ENCODE data around the gene SYNE3.

The SYNE3 gene

GRCh38 chr14:95481391-95482022, 34.9 kb downstream of the SYNE3 start:
- Histone ChIP-seq H3K4me1 (ENCODE audit: insufficient read depth, low read length) (peaks cover 8% of the 10 kb centered on the region; the same call in 1 of the 2 replicates), H3K4me3 (ENCODE audit: low read length) (no peak overlapping the region), H3K9me3 (ENCODE audit: insufficient read depth, low read depth, low read length) (no peaks in the 10 kb centered on the region; the same call in 1 of the 2 replicates), H3K27ac (ENCODE audit: low read length) (no peak overlapping the region), H3K9ac (ENCODE audit: low read depth, low read length) (no peak overlapping the region), H3K36me3 (ENCODE audit: insufficient read depth, low read depth, low read length) (no peaks in the 10 kb centered on the region), H3K27me3 (ENCODE audit: insufficient read depth, low read length) (no peaks in the 10 kb centered on the region)

- no peak overlapping the region for H3K4me3 ChIP-seq (ENCODE audit: low read length)
- no peaks in the 10 kb centered on the region; the same call in 1 of the 2 replicates for H3K9me3 ChIP-seq (ENCODE audit: insufficient read depth, low read depth, low read length)
- no peak overlapping the region for H3K27ac ChIP-seq (ENCODE audit: low read length)
- H3K4me1 ChIP-seq (ENCODE audit: insufficient read depth, low read length), result peaks cover 8% of the 10 kb centered on the region; the same call in 1 of the 2 replicates
- no peaks in the 10 kb centered on the region for H3K27me3 ChIP-seq (ENCODE audit: insufficient read depth, low read length)
- no peaks in the 10 kb centered on the region for H3K36me3 ChIP-seq (ENCODE audit: insufficient read depth, low read depth, low read length)
- no peak overlapping the region for H3K9ac ChIP-seq (ENCODE audit: low read depth, low read length)
These were observed 35.6 kb downstream of the SYNE3 start for GRCh38 chr14:95480887-95481226.

GRCh38 chr14:95480109-95480886, 36.2 kb downstream of the SYNE3 start:
- no peak overlapping the region for H3K4me3 ChIP-seq (ENCODE audit: low read length)
- H3K27ac ChIP-seq (ENCODE audit: low read length), result no peak overlapping the region
- no peak overlapping the region for H3K9ac ChIP-seq (ENCODE audit: low read depth, low read length)

GRCh38 chr14:95479494-95479893, 37.0 kb downstream of the SYNE3 start:
- H3K36me3 ChIP-seq (ENCODE audit: insufficient read depth, low read depth, low read length), result no peaks in the 10 kb centered on the region
- no peak overlapping the region for H3K4me3 ChIP-seq (ENCODE audit: low read length)
- H3K9ac ChIP-seq (ENCODE audit: low read depth, low read length), result no peak overlapping the region
- no peaks in the 10 kb centered on the region for H3K27me3 ChIP-seq (ENCODE audit: insufficient read depth, low read length)
- no peaks in the 10 kb centered on the region; the same call in 1 of the 2 replicates for H3K9me3 ChIP-seq (ENCODE audit: insufficient read depth, low read depth, low read length)
- H3K4me1 ChIP-seq (ENCODE audit: insufficient read depth, low read length), result no peaks in the 10 kb centered on the region
- H3K27ac ChIP-seq (ENCODE audit: low read length), result no peak overlapping the region

More at GRCh38 chr14:95480109-95480886, 36.2 kb downstream of the SYNE3 start:
- H3K4me1 ChIP-seq (ENCODE audit: insufficient read depth, low read length), result peaks cover 8% of the 10 kb centered on the region; the same call in 1 of the 2 replicates
- no peaks in the 10 kb centered on the region; the same call in 1 of the 2 replicates for H3K9me3 ChIP-seq (ENCODE audit: insufficient read depth, low read depth, low read length)
- H3K36me3 ChIP-seq (ENCODE audit: insufficient read depth, low read depth, low read length), result no peaks in the 10 kb centered on the region
- no peaks in the 10 kb centered on the region for H3K27me3 ChIP-seq (ENCODE audit: insufficient read depth, low read length)

- Histone ChIP-seq H3K27me3 (ENCODE audit: insufficient read depth, low read length) (no peaks in the 10 kb centered on the region), H3K9ac (ENCODE audit: low read depth, low read length) (no peak overlapping the region), H3K9me3 (ENCODE audit: insufficient read depth, low read depth, low read length) (no peaks in the 10 kb centered on the region; the same call in 1 of the 2 replicates), H3K4me1 (ENCODE audit: insufficient read depth, low read length) (no peaks in the 10 kb centered on the region), H3K36me3 (ENCODE audit: insufficient read depth, low read depth, low read length) (no peaks in the 10 kb centered on the region), H3K27ac (ENCODE audit: low read length) (no peak overlapping the region), H3K4me3 (ENCODE audit: low read length) (no peak overlapping the region)
These were observed 37.6 kb downstream of the SYNE3 start for GRCh38 chr14:95478818-95479217.

GRCh38 chr14:95478309-95478708, 38.1 kb downstream of the SYNE3 start:
- H3K4me3 ChIP-seq (ENCODE audit: low read length), result no peak overlapping the region
- no peak overlapping the region for H3K27ac ChIP-seq (ENCODE audit: low read length)
- H3K4me1 ChIP-seq (ENCODE audit: insufficient read depth, low read length), result no peaks in the 10 kb centered on the region
- no peaks in the 10 kb centered on the region for H3K36me3 ChIP-seq (ENCODE audit: insufficient read depth, low read depth, low read length)
- no peaks in the 10 kb centered on the region for H3K27me3 ChIP-seq (ENCODE audit: insufficient read depth, low read length)
- no peaks in the 10 kb centered on the region; the same call in 1 of the 2 replicates for H3K9me3 ChIP-seq (ENCODE audit: insufficient read depth, low read depth, low read length)
- H3K9ac ChIP-seq (ENCODE audit: low read depth, low read length), result no peak overlapping the region

GRCh38 chr14:95477411-95478269, 38.8 kb downstream of the SYNE3 start:
- Histone ChIP-seq H3K9ac (ENCODE audit: low read depth, low read length) (no peak overlapping the region), H3K27ac (ENCODE audit: low read length) (no peak overlapping the region), H3K4me3 (ENCODE audit: low read length) (no peak overlapping the region), H3K36me3 (ENCODE audit: insufficient read depth, low read depth, low read length) (no peaks in the 10 kb centered on the region), H3K9me3 (ENCODE audit: insufficient read depth, low read depth, low read length) (no peaks in the 10 kb centered on the region; the same call in 1 of the 2 replicates), H3K27me3 (ENCODE audit: insufficient read depth, low read length) (no peaks in the 10 kb centered on the region), H3K4me1 (ENCODE audit: insufficient read depth, low read length) (no peaks in the 10 kb centered on the region)

- Histone ChIP-seq H3K27ac (ENCODE audit: low read length) (no peak overlapping the region), H3K4me1 (ENCODE audit: insufficient read depth, low read length) (no peaks in the 10 kb centered on the region), H3K27me3 (ENCODE audit: insufficient read depth, low read length) (no peaks in the 10 kb centered on the region), H3K4me3 (ENCODE audit: low read length) (no peak overlapping the region), H3K9me3 (ENCODE audit: insufficient read depth, low read depth, low read length) (no peaks in the 10 kb centered on the region; the same call in 1 of the 2 replicates), H3K36me3 (ENCODE audit: insufficient read depth, low read depth, low read length) (no peaks in the 10 kb centered on the region), H3K9ac (ENCODE audit: low read depth, low read length) (no peak overlapping the region)
These were observed 39.7 kb downstream of the SYNE3 start for GRCh38 chr14:95476747-95477146.

GRCh38 chr14:95475540-95476240, 40.8 kb downstream of the SYNE3 start:
- no peak overlapping the region for H3K9ac ChIP-seq (ENCODE audit: low read depth, low read length)
- H3K4me3 ChIP-seq (ENCODE audit: low read length), result no peak overlapping the region
- no peaks in the 10 kb centered on the region for H3K36me3 ChIP-seq (ENCODE audit: insufficient read depth, low read depth, low read length)
- H3K27ac ChIP-seq (ENCODE audit: low read length), result no peak overlapping the region
- no peaks in the 10 kb centered on the region for H3K27me3 ChIP-seq (ENCODE audit: insufficient read depth, low read length)
- no peaks in the 10 kb centered on the region for H3K4me1 ChIP-seq (ENCODE audit: insufficient read depth, low read length)
- no peaks in the 10 kb centered on the region; the same call in 1 of the 2 replicates for H3K9me3 ChIP-seq (ENCODE audit: insufficient read depth, low read depth, low read length)

GRCh38 chr14:95474941-95475340, 41.5 kb downstream of the SYNE3 start:
- H3K27ac ChIP-seq (ENCODE audit: low read length), result no peak overlapping the region
- H3K4me1 ChIP-seq (ENCODE audit: insufficient read depth, low read length), result no peaks in the 10 kb centered on the region
- H3K36me3 ChIP-seq (ENCODE audit: insufficient read depth, low read depth, low read length), result no peaks in the 10 kb centered on the region

GRCh38 chr14:95474486-95474885, 42.0 kb downstream of the SYNE3 start:
- H3K9me3 ChIP-seq (ENCODE audit: insufficient read depth, low read depth, low read length), result no peaks in the 10 kb centered on the region; the same call in 1 of the 2 replicates
- no peak overlapping the region for H3K9ac ChIP-seq (ENCODE audit: low read depth, low read length)
- H3K4me3 ChIP-seq (ENCODE audit: low read length), result no peak overlapping the region
- no peaks in the 10 kb centered on the region for H3K36me3 ChIP-seq (ENCODE audit: insufficient read depth, low read depth, low read length)
- no peaks in the 10 kb centered on the region for H3K4me1 ChIP-seq (ENCODE audit: insufficient read depth, low read length)
- no peaks in the 10 kb centered on the region for H3K27me3 ChIP-seq (ENCODE audit: insufficient read depth, low read length)
- no peak overlapping the region for H3K27ac ChIP-seq (ENCODE audit: low read length)

More at GRCh38 chr14:95474941-95475340, 41.5 kb downstream of the SYNE3 start:
- H3K4me3 ChIP-seq (ENCODE audit: low read length), result no peak overlapping the region
- no peaks in the 10 kb centered on the region; the same call in 1 of the 2 replicates for H3K9me3 ChIP-seq (ENCODE audit: insufficient read depth, low read depth, low read length)
- no peaks in the 10 kb centered on the region for H3K27me3 ChIP-seq (ENCODE audit: insufficient read depth, low read length)
- no peak overlapping the region for H3K9ac ChIP-seq (ENCODE audit: low read depth, low read length)
